ENCODE data around the gene PFN3. TPM values are rescaled to one million over a fixed set of nuclear protein-coding genes. Genes with fewer than 3 reads are reported as not detected.

Gene PFN3
- total and polyA plus RNA-seq, 10 donors, result not detected

DNA sequence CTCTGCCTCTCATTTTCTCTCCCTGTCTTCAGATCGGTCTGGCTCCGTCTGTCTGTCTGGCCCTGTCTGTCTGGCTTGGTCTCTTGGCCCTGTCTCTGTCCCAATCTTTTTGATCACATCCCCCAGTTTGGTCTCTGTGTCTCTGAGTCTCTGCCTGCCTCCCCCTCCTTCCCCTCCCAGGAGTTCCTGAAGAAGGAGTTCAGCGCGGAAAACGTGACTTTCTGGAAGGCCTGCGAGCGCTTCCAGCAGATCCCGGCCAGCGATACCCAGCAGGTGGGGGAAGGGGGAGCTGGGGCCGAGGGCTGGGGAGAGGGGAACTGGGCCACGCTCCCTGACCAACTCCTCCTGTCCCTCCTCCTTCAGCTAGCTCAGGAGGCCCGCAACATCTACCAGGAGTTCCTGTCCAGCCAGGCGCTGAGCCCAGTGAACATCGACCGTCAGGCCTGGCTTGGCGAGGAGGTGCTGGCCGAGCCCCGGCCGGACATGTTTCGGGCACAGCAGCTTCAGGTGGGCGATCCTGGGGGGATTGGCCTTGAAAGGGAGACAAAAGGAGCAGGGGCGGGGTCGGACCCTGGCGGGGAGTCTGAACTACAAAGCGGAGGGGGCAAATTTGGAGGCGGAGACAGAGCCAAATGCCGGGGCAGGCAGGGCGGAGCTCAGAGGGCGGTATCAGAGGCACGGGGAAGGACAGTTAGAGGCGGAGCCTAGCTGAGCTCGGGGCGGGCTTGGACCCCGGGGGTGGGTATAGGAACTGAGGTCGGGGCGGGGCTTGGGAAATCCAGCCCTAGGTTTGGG, 33.7 kb downstream of the PFN3 start:
- Histone ChIP-seq H3K27ac (peak overlapping the region; percentile 39 to 87 (median 82)), H3K27me3 (replicated peaks in 1 of 7) (no peaks in the 10 kb centered on the region), H3K9me3 (no peaks in the 10 kb centered on the region), H3K4me1 (peaks cover 12 to 98% (median 78%) of the 10 kb centered on the region in 6 donors), H3K4me3 (peak overlapping the region in 6 of 8 donors; percentile 16 to 61 (median 26)), H3K36me3 (peaks cover 0 to 68% (median 28%) of the 10 kb centered on the region in 6 donors)
- TF ChIP-seq, protein P1, sequence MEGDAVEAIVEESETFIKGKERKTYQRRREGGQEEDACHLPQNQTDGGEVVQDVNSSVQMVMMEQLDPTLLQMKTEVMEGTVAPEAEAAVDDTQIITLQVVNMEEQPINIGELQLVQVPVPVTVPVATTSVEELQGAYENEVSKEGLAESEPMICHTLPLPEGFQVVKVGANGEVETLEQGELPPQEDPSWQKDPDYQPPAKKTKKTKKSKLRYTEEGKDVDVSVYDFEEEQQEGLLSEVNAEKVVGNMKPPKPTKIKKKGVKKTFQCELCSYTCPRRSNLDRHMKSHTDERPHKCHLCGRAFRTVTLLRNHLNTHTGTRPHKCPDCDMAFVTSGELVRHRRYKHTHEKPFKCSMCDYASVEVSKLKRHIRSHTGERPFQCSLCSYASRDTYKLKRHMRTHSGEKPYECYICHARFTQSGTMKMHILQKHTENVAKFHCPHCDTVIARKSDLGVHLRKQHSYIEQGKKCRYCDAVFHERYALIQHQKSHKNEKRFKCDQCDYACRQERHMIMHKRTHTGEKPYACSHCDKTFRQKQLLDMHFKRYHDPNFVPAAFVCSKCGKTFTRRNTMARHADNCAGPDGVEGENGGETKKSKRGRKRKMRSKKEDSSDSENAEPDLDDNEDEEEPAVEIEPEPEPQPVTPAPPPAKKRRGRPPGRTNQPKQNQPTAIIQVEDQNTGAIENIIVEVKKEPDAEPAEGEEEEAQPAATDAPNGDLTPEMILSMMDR (IDR thresholded peaks at IDR 0.05 in 8 of 11, conservative IDR thresholded peaks at IDR 0.05 in 3 of 11), result no peak
- peak in 1 of 3 donors; percentile 59 for TF ChIP-seq POLR2AphosphoS5 (IDR thresholded peaks at IDR 0.05)
- no peak for TF ChIP-seq POLR2A (IDR thresholded peaks at IDR 0.05)
- DNase-seq, result peak; percentile 86
- intact Hi-C loops (cut with DNase I; ENCODE audit: low total_unique reads), result loop anchor here (10.0 kb wide), 1 partner anchor 52 kb away; the partner anchor contains the start of gene MXD3
- 56 to 78% (median 71%) methylated on average over 30 to 36 of the region's 36 CpGs for WGBS, 5 donors

DNA sequence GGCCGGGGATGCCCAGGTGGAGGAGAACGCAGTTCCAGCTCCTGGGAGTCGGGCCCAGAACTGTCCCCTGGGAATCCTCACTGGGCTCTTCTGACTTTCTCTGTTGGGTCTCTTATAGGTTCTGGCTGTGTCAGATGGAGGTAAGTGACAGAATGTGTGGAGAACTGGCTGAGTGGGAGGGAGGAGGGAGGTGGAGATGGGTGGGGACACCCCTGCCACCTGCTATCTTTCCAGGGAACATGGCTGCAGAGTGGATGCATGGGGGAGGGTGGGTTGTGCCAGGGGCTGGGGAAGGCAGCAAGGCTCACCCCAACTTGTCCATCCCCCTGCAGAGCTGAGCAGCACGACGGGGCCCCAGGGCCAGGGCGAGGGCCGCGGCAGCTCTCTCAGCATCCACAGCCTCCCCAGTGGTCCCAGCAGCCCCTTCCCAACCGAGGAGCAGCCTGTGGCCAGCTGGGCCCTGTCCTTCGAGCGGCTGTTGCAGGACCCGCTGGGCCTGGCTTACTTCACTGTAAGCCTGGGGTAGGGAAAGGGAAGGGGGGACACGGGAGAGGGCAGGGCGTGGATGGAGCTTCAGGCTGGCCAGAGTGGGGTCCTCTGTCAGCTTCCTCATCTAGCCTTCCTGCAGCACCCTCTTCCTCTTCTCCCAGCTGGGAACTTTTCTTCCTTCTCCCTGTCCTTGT, 34.5 kb downstream of the PFN3 start:
- Histone ChIP-seq H3K27me3 (replicated peaks in 1 of 7) (no peaks in the 10 kb centered on the region), H3K4me1 (peaks cover 17 to 98% (median 78%) of the 10 kb centered on the region in 6 donors), H3K36me3 (peaks cover 0 to 61% (median 28%) of the 10 kb centered on the region in 6 donors), H3K4me3 (no peak overlapping the region), H3K27ac (peak overlapping the region in 7 of 8 donors; percentile 76 to 87 (median 82)), H3K9me3 (no peaks in the 10 kb centered on the region)
- WGBS, 5 donors, result 84 to 91% (median 86%) methylated on average over 14 of the region's 14 CpGs
- DNase-seq, result no peak
- TF ChIP-seq, protein P1 (IDR thresholded peaks at IDR 0.05 in 8 of 11, conservative IDR thresholded peaks at IDR 0.05 in 3 of 11), result no peak
- TF ChIP-seq POLR2A (IDR thresholded peaks at IDR 0.05) (no peak), POLR2AphosphoS5 (IDR thresholded peaks at IDR 0.05) (no peak)
- intact Hi-C loops (cut with DNase I; ENCODE audit: low total_unique reads), result loop anchor here (10.0 kb wide), 1 partner anchor 51 kb away; the partner anchor contains the start of gene MXD3

DNA sequence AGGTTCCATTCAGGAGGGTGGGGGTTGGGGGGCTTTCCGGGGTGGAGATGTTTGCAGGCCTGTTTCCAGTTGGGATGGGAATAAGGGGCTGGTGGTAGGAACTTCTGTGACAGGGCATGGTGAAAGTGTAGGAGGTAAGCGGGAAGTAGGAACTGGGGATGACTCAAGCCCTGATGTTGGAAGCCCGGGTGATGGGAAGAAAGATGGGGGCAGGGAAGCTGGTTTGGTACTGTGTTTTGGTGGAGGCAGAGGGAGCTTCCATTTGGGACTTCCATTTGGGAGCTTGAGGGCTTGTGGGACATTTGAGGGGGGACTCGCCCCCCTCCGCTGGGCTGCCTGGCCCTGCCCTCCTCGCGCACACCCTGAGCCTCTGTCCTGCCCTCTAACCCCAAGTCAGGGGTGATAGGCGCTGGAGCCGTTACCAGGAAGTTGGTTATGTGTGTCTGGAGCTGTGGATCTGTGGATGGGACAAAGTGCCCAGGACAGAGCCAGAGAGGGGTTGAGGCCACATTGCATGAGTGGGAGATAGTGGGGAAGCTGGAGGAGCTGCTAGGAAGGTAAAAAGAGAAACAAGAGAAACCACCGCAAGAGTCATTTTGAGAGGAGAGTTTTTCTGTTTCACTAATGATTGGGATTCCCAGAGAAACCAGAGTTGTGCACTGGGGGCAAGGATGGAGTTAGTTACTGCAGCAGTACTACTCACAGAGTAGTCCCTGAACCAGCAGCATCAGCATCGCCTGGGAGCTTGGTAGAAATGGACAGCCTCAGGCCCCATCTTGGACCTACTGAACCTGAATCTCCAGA, 36.1 kb downstream of the PFN3 start:
- H3K27me3 ChIP-seq (replicated peaks in 1 of 7), result no peaks in the 10 kb centered on the region
- H3K27ac ChIP-seq, result peak overlapping the region in 1 of 8 donors; percentile 92
- no peak overlapping the region for H3K4me3 ChIP-seq
- peaks cover 25 to 100% (median 79%) of the 10 kb centered on the region in 6 donors for H3K4me1 ChIP-seq
- no peaks in the 10 kb centered on the region for H3K9me3 ChIP-seq
- WGBS, 5 donors, result 67 to 86% (median 71%) methylated on average over 11 of the region's 11 CpGs
- DNase-seq, result no peak
- intact Hi-C loops (cut with DNase I; ENCODE audit: low total_unique reads), result loop anchor here (10.0 kb wide), 1 partner anchor 50 kb away; the partner anchor contains the start of gene MXD3
- peaks cover 0 to 48% (median 28%) of the 10 kb centered on the region in 6 donors for H3K36me3 ChIP-seq
- TF ChIP-seq POLR2AphosphoS5 (IDR thresholded peaks at IDR 0.05), result no peak
- TF ChIP-seq, protein P1 (IDR thresholded peaks at IDR 0.05 in 8 of 11, conservative IDR thresholded peaks at IDR 0.05 in 3 of 11), result no peak
- TF ChIP-seq POLR2A (IDR thresholded peaks at IDR 0.05), result no peak

Measured in spleen (tissue), 11 donors.